ENCODE measurements around the gene NT5C3B.

DNA sequence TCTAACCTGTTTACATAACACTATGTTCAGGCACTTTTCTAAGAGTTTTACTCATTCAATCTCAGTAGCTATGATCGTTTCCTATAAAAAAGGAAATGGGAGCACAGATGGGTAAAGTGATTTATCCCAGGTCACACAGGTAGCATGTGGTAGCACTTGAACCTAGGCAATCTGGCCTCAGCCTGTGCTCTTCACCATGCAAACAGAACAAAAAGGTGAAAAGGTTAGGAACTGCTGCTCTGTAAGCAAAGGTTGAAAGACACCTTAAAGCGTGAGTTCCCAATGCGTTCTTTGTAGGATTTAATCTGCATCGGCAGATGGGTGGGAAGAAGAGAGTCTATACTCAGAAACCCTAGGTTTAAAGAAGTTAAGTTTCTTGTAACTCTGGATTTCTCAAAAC is 44.1 kb upstream of the NT5C3B start:
- TF ChIP-seq, protein P1, sequence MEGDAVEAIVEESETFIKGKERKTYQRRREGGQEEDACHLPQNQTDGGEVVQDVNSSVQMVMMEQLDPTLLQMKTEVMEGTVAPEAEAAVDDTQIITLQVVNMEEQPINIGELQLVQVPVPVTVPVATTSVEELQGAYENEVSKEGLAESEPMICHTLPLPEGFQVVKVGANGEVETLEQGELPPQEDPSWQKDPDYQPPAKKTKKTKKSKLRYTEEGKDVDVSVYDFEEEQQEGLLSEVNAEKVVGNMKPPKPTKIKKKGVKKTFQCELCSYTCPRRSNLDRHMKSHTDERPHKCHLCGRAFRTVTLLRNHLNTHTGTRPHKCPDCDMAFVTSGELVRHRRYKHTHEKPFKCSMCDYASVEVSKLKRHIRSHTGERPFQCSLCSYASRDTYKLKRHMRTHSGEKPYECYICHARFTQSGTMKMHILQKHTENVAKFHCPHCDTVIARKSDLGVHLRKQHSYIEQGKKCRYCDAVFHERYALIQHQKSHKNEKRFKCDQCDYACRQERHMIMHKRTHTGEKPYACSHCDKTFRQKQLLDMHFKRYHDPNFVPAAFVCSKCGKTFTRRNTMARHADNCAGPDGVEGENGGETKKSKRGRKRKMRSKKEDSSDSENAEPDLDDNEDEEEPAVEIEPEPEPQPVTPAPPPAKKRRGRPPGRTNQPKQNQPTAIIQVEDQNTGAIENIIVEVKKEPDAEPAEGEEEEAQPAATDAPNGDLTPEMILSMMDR (optimal IDR thresholded peaks at IDR 0.05 in 1 of 3, IDR thresholded peaks at IDR 0.05 in 1 of 3, conservative IDR thresholded peaks at IDR 0.05 in 1 of 3; ENCODE audit: extremely low read depth in 1 of 3, insufficient read depth in 2 of 3, low read length in 3 of 3), result no peak
- TF ChIP-seq EZH2 (IDR thresholded peaks at IDR 0.05; ENCODE audit: low read length), result no peak
